Brain microvascular endothelial cell (primary cell): ENCODE measurements around the gene SIVA1.

Source experiments
- DNase-seq: peaks from one replicate; pipeline ENCODE4 v3.0.0-alpha.2; 2020
- H3K27ac ChIP-seq: fragments of 250-450 bp; sonication (Bioruptor Pico); 2 replicates; pipeline ENCODE4 v1.5.1; 2020; ENCODE audit warnings: mild to moderate bottlenecking, moderate library complexity
- H3K27me3 ChIP-seq: fragments of 250-450 bp; sonication (Bioruptor Pico); replicated peaks from 2 replicates; pipeline ENCODE4 v1.5.1; 2020; ENCODE audit warnings: mild to moderate bottlenecking
- H3K36me3 ChIP-seq: fragments of 250-450 bp; sonication (Bioruptor Pico); replicated peaks from 2 replicates; pipeline ENCODE4 v1.5.1; 2020; ENCODE audit warnings: mild to moderate bottlenecking
- H3K4me3 ChIP-seq: 2 replicates; pipeline ENCODE4 v1.5.1; 2011; ENCODE audit warnings: low read depth, mild to moderate bottlenecking, control low read depth, low read length, moderate library complexity
- in situ Hi-C: cut with HindIII; loops from 2 replicates; pipeline ENCODE4 v1.10.0; 2017; ENCODE audit warnings: low sequenced_read_pairs, low pct_ligation_motif_present
- TF ChIP-seq, protein P1 (sequence below): IDR thresholded peaks from 2 replicates; pipeline ENCODE4 v1.5.1; 2011; ENCODE audit warnings: low read depth, mild to moderate bottlenecking, moderate library complexity, low read length, control low read depth, inconsistent platforms; ENCODE audit errors: missing control alignments

The SIVA1 gene

DNA sequence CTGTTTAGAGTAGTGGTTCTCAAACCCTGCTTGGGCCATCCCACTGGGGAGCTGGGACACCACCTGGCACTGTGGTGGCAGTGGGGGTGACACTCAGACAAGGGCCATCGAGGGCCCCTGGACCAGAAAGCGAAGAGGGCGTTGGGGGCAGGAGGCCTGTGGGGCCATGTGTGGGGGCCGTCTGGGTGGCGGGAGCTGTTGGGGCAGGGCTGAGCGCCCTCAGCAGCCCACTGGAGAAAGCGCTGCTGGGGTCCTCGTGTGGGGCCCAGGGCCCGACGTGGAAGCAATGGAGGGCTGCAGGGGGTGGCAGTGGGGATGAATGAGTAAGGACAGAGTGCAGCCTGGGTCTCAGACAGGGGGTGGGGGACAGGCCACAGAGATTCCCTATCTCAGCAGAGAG is 34.8 kb upstream of the SIVA1 start:
- TF ChIP-seq, protein P1, sequence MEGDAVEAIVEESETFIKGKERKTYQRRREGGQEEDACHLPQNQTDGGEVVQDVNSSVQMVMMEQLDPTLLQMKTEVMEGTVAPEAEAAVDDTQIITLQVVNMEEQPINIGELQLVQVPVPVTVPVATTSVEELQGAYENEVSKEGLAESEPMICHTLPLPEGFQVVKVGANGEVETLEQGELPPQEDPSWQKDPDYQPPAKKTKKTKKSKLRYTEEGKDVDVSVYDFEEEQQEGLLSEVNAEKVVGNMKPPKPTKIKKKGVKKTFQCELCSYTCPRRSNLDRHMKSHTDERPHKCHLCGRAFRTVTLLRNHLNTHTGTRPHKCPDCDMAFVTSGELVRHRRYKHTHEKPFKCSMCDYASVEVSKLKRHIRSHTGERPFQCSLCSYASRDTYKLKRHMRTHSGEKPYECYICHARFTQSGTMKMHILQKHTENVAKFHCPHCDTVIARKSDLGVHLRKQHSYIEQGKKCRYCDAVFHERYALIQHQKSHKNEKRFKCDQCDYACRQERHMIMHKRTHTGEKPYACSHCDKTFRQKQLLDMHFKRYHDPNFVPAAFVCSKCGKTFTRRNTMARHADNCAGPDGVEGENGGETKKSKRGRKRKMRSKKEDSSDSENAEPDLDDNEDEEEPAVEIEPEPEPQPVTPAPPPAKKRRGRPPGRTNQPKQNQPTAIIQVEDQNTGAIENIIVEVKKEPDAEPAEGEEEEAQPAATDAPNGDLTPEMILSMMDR = no peak
- Histone ChIP-seq H3K4me3 (no peak overlapping the region), H3K27me3 (no peaks in the 10 kb centered on the region), H3K27ac (no peak overlapping the region), H3K36me3 (peaks cover 58% of the 10 kb centered on the region)
- in situ Hi-C loops = no loop called here
- DNase-seq = no peak

DNA sequence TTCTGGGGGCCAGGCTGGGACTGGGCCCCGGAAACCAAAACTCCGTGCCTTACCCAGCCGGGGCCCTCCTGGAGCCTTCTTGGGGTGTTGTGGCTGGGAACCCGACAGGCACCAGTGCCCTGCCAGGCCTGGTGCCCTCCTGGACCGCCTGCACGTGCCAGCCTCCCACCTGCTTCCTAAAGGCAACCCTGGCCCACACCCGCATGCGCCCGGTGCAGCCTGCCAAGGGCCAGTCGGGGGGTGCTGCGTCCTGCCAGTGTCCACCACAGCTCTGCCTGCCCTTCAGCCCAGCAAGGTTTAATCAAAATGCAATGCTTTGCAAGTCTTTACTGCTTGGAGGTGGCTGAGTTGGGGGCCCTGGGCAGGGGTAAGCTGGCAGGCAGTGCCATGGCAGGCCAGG is 34.1 kb upstream of the SIVA1 start:
- H3K27me3 ChIP-seq = no peaks in the 10 kb centered on the region
- in situ Hi-C loops = no loop called here
- TF ChIP-seq, protein P1 = no peak
- no peak overlapping the region for H3K27ac ChIP-seq
- no peak overlapping the region for H3K4me3 ChIP-seq
- DNase-seq = no peak
- peaks cover 51% of the 10 kb centered on the region for H3K36me3 ChIP-seq

DNA sequence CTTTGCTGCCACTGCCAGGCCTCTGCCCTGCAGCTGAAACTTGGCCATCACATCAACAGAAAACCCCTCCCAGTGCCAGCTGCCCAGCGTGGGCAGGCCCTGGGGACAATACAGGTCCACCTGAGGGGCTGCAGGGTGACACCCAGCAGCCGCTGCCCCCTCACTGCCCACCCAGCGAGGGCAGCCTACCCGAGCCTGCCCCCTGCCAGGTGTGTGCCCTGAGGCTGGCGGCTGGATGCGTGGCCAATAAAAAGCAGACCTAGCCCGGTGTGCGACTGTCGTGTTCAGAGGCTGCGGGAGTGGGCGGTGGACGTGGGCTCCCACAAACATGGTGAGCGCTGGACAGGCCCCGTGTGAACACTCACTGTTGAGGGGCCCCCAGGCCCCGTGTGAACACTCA is 33.6 kb upstream of the SIVA1 start:
- TF ChIP-seq, protein P1 = no peak
- in situ Hi-C loops = no loop called here
- Histone ChIP-seq H3K36me3 (peaks cover 46% of the 10 kb centered on the region), H3K4me3 (no peak overlapping the region), H3K27me3 (no peaks in the 10 kb centered on the region), H3K27ac (no peak overlapping the region)
- DNase-seq = no peak

DNA sequence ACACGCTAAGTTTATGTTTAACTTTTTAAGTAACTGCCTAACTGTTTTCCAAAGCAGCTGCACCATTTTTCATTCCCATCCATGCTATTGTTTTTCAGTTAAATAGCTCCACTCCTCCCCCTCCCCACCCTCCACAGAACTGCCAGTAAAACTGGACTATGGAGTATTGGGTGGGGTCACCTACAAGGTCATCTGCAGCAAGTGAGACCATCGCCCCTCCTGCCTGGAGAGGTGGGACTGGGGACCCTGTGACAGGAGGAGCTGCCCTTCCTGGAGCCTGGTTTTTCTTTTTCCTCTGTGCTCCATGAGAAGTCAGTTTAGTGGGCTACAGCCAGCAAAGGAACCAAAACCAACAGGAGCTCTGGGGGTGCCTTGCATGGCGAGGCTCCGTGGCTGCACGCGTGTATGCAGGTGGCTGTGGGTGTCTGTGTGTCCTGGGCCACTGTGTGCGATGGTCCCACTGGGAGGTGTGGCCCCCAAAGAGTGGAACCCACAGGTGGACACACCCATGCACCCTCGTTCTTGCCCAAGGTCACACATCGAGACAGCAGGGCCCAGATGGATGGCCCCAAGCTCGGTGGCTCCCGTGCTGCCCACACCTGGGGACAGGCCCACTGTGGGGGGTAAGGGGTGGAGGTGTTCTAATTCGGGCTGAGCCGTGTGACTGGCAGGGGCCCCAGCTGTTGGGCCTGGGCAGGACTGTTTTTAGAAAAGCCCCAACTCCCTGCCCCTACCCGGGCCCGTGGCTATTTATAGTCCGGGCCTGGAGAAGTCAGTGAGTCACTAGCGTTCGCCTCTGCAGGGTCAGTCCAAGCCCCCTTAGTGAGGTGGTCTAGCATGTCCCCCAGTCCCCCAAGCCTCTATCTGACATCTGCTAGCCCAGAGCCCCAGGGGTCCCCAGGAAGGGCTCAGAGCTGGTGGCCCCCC is 31.2 kb upstream of the SIVA1 start:
- Histone ChIP-seq H3K27ac (no peak overlapping the region), H3K27me3 (no peaks in the 10 kb centered on the region), H3K4me3 (no peak overlapping the region), H3K36me3 (peaks cover 25% of the 10 kb centered on the region)
- no peak for DNase-seq
- TF ChIP-seq, protein P1 = no peak
- in situ Hi-C loops = no loop called here

DNA sequence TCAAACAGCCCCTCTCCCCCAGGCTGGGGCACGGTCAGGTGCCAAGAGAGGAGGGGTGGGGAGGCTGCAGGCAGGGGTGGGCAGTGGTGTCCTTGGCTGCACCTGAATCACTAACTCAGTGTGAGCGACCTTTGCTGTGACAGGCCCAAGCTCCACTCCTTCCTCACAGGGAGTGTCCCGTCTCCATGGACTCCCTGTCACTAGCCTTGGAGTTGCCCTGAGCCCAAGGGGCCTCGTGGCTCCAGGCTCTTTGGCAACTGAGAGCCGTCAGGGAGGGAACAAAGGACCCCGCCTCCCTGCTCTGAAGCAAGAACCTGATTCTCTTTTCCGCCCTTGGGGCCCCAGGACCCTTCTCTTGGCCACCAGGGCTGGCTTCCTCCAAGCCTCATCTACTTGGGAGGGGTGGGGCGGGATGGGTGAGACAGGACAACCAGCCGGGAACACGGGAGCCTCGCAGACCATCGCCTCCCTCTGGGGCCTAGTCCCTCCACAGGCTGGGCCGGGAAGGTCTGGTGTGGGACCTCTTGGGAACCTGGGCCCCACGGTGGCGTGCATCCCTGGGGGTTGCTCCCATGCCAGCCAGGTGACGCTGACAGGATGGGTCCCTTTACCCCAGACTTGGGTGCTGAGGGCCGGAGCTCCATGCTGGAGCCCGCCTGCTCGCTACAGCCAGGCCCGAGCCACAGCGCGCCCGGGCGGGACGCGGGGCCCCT is 29.9 kb upstream of the SIVA1 start:
- Histone ChIP-seq H3K36me3 (peaks cover 21% of the 10 kb centered on the region), H3K27ac (no peak overlapping the region), H3K27me3 (no peaks in the 10 kb centered on the region), H3K4me3 (no peak overlapping the region)
- DNase-seq = no peak
- TF ChIP-seq, protein P1 = no peak
- in situ Hi-C loops = no loop called here
